Esophagus squamous epithelium (tissue), 4 donors: ENCODE measurements around the gene MAPK8IP3.

ENCODE experiments used
- CTCF ChIP-seq, 6 experiments: fragments of 450-650 bp in 4 of 6; fragments of 200-600 bp in 2 of 6; sonication (generic) in 2 of 6; IDR thresholded peaks; one replicate each; pipeline ENCODE4 v1.5.1; 2016 to 2019; ENCODE audit warnings: antibody characterized with exemption in 6 of 6, mild to moderate bottlenecking in 4 of 6, moderate library complexity in 4 of 6
- POLR2A ChIP-seq, 4 donors: fragments of 450-650 bp; IDR thresholded peaks; one replicate each; pipeline ENCODE4 v1.6.1; 2017; ENCODE audit warnings: antibody characterized with exemption in 4 of 4, mild to moderate bottlenecking in 4 of 4, moderate library complexity in 3 of 4

GRCh38 chr16:1731073-1731472 lies 25.1 kb downstream of the MAPK8IP3 start:
- TF ChIP-seq CTCF (IDR thresholded peaks at IDR 0.05): no peak
- TF ChIP-seq POLR2A (IDR thresholded peaks at IDR 0.05): no peak
